ENCODE data around the gene FOXI3.

FOXI3 gene

DNA sequence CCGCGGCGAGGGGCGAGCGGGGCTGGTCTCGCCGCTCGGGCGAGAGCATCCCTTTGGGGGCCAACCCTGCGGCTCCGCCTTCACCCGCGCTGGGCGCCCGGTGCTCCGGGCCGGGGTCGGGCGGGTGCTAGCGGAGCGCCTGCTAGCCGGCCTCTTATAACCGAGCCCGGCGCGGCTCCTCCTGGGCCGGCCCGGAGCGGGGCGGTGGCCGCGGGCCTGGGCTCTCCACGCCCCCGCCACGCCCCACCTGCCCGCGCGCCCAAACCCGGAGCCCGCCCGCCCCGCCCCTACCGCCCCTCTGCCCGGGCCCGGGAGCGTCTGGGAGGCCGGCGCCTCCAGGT, at the start of gene FOXI3:
FOXI3 (minus strand) TSS at position 129 of the 341 bp plus-strand sequence. CDS start 158 bp downstream, outside the sequence.
- no peak for DNase-seq (ENCODE audit: low read depth in 2 of 2)

GRCh38 chr2:88500691-88501090, 48.2 kb upstream of the FOXI3 start:
- DNase-seq (ENCODE audit: low read depth in 2 of 2): no peak

DNA sequence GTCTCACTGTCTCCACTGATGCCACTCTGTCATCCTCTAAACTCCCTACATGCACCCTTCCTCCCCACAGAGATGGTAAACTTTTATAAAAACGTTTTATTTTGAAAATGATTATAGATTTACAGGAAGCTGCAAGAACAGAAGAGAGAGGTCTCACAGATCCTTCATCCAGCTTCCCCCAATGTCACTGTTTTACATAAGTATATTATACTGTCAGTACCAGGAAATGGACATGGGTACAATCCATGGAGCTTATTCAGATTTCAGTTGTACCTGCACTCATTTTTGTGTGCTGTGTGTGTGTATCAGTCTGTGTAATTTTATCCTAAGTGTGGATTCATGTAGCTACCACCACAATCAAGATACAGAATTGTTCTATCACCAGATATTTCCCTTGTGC, 46.7 kb upstream of the FOXI3 start:
- no peak for DNase-seq (ENCODE audit: low read depth in 2 of 2)

DNA sequence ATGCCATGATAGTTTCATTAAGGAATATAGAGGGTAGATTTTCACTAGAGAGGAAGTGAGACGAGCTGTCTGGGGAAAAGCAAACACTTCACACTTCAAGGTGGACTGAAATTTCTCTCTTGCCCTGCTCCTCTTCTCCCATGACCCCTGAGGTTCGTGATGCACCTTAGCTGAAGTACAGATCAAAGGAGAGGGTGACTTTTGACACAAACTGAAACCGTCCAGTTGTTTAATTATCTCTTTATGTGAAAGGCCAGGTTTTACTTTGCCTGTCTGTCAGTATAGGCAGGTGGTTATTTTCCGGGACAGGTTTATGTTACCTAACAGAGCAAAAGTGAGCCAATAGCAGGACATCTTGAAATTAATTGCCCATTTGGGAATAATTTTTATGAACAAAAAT, 41.0 kb upstream of the FOXI3 start:
- no peak for DNase-seq (ENCODE audit: low read depth in 2 of 2)

DNA sequence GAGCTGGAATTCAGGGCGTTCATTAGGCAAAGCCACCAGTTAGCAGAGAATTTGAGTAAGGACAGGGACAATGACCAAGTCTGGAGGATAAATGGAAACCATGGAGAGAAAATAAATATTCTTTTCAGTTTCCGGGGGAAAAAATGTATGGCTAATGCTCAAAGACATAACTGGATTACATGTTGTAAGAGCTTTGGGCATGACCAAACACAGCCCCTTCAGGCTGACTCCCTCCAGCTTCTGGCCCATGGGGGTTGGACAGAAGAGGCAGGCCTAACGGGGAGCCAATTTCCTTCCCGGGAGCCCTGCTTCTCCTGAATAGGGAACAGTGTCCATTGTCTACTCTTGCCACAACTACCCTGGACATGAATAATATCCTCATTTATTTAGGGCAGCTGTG, 39.5 kb upstream of the FOXI3 start:
- no peak for DNase-seq (ENCODE audit: low read depth in 2 of 2)

DNA sequence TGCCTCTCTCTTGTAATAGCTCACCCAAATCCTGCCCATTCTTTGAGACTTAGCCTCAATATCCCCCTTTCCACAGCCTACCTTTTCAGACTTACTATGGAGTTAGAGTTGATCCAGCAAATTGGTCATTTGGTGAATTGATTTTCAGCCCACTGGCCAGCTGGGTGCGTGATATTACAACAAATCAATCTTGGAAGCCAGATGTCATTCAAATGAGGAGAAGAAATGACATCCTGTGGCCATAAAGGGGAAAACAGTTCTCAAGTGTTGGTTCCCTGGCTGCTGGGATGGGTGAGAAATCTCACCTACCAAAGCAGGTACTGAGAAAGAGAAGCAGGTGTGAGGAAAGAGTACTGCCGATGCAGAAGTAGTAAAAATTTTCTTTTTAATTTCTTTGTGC, 36.7 kb upstream of the FOXI3 start:
- no peak for DNase-seq (ENCODE audit: low read depth in 2 of 2)

GRCh38 chr2:88483200-88483599, 30.7 kb upstream of the FOXI3 start:
- DNase-seq (ENCODE audit: low read depth in 2 of 2): no peak

GRCh38 chr2:88481691-88482336, 29.3 kb upstream of the FOXI3 start:
- DNase-seq (ENCODE audit: low read depth in 2 of 2): no peak

GRCh38 chr2:88472811-88473210, 20.3 kb upstream of the FOXI3 start:
- DNase-seq (ENCODE audit: low read depth in 2 of 2): no peak

GRCh38 chr2:88471083-88471942, 18.8 kb upstream of the FOXI3 start:
- no peak for DNase-seq (ENCODE audit: low read depth in 2 of 2)

DNA sequence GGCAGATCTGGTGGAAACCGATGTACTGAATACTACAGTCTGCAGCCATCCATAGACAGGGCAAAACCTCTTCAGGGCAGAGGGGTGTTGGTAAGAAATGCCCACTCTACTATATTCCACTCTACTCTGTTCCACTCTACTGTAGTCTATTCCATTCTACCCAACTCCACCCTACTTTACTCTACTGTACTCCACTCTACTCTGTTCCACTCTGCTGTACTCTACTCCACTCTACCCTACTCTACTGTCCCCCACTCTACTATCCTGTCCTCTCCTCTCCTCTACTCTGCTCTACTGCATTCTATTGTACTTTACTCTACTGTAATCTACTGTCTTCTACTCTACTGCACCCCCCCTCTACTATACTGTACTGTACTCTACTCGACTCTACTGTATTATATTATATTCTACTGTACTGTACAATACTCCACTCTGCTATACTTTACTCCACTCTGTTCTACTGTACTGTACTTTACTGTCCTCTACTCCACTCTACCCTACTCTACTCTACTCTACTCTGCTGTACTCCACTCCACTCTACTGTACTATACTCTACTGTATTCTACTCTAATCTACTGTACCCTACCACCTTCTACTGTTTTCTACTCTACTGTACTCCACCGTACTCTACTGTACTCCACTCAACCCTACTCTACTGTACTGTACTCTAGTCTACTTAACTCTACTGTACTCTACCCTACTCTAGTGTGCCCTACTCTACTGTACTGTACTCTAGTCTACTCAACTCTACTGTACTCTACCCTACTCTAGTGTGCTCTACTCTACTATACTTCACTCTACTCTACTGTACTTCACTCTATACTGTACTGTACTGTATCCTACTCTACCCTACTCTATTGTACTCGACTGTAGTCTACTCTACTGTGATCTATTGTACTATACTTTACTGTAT, 17.0 kb upstream of the FOXI3 start:
- no peak for DNase-seq (ENCODE audit: low read depth in 2 of 2)

- no peak for DNase-seq (ENCODE audit: low read depth in 2 of 2)
Measured at GRCh38 chr2:88464153-88464552, 11.7 kb upstream of the FOXI3 start.

DNA sequence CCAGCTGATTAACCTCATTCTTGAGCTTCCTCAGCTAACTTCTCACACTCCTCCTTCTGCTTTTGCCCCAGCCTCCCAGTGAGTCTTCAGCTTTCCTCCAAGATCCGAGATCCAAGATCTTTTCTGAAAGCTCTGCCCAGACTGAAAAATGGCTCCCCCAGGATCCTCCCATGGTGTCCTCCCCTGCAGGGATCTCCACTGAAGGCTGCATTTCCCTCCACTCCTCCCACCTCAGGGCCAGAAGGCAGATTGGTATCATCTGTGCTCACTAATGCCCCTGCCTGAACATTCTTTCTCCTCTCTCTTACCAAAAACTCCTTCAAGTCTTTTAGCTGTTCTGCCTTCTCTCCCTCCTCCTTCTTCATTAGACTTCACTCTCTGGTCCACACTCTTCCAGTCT, 6.1 kb upstream of the FOXI3 start:
- no peak for DNase-seq (ENCODE audit: low read depth in 2 of 2)

DNA sequence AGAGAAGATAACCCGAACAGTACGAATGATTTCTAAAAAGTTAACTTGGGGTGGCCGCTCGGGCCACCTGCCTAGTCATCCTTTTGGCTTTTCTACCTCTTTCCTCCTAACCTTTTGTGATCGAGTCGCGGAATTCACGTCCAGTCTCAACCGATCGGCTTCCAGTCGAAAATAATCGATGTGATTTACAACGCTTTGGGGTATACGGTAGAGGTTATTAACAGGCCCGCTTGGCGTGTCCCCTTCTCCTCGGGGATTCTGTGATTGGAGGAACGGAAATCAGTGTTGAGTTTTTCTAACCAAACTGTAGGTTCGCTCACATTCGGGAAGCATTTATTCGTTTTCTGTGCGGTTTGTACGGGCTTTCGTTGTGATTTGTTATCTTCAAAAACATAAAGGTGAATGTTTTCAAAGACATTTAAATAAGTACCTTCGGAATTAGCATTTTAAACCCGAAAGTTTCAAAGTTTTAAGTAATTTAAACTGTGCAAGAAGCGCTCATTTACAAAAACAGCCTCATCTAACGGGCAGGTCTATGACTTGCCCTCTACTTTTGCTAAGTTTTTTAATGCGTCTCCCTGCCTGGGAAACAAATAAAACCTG, 588 bp upstream of the FOXI3 start:
- DNase-seq (ENCODE audit: low read depth in 2 of 2): no peak

DNA sequence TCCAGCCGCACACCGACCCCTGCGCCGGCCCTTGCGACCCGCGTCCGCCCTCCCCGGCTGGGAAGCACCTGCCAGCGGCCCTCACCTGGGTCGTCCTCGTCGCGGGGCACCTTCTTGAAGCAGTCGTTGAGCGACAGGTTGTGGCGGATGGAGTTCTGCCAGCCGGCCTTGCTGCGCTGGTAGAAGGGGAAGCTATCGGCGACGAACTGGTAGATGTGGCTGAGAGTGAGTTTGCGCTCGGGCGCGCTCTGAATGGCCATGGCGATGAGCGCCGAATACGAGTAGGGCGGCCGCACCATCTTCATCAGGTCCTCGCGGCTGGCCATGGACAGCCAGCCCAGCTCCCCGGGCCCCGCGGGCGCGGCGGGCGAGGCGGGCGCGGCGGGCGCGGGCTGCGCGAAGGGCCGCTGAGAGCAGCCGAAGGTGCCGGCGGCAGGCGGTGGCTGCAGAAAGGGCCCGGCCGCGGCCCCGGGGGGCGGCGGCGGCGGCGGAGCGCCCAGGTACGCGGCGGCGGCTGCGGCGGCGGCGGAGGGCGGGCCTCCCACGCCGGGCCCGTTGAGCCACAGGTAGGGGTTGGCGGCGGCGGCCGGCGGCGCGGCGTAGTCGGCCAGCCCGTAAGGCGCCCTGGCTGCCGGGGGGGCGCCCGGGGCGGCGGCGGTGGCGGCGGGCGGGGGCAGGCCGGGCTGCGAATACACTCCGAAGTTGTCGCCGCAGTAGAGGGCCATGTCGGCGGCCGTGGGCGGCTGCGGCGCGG, 505 bp downstream of the FOXI3 start:
- DNase-seq (ENCODE audit: low read depth in 2 of 2): no peak

GRCh38 chr2:88450925-88451810, 1.3 kb downstream of the FOXI3 start:
- DNase-seq (ENCODE audit: low read depth in 2 of 2): no peak

DNA sequence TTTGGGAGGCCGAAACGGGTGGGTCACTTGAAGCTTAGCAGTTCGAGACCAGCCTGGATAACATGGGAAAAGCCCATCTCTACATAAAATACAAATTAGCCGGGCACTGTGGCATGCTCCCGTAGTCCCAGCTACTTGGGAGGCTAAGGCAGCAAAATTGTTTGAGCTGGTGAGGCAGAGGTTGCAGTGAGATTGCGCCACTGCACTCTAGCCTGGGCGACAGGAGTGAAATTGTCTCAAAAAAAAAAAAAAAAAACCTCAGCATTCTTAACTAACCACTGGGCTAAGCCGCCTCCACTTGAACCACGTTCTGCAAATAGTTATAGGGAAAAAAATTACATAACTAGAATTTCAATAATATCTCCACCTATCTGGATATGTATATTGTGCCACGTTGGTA, 2.3 kb downstream of the FOXI3 start:
- DNase-seq (ENCODE audit: low read depth in 2 of 2): no peak

DNA sequence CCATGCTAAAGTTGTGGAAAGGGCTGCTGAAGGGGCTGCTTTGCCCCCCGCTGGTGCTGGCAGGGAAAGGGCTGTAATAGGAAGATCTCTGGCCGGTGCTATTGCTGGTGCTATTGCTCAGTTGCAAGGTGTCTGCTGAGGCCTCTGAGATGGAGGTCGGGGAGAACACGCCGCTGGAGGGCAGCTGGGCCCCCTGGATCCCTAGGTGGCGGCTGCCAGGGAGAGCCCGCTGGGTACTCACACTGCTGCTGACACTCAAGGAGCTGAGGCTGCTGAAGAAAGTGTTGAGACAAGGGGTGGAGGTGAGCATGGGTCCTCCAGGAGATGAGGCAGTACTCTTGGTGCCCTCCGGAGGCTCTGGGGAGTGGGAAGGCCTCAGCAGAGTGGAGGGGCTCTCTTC, 4.2 kb downstream of the FOXI3 start:
- no peak for DNase-seq (ENCODE audit: low read depth in 2 of 2)

DNA sequence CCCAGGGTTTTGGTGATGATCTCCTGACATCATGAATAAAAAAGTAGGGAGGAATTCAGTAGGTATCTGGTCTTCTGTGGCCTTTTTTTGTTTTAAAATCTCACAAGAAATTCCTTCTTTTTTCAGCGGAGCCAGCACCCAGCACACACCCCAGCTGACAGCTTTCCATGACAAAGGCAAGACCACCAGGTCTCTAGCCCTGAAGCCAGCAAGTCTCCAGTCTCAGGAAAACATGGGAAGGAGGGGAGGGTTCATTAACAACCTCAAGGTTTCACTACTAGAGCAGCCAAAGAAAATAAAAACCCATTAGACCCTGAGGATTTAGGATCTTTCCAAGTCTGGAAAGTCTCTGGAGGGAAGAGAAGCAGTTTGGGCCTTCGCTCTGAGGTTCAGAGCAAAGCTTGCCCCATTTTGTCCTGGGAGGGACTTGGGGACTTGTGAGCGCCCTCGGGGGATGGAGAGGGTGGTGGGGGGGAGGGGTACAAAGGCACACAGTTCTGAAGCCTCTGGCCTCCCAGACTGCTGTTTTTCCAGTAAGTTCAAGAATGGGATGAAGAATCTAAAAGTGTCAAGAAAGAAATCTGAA, 9.0 kb downstream of the FOXI3 start:
- no peak for DNase-seq (ENCODE audit: low read depth in 2 of 2)

DNA sequence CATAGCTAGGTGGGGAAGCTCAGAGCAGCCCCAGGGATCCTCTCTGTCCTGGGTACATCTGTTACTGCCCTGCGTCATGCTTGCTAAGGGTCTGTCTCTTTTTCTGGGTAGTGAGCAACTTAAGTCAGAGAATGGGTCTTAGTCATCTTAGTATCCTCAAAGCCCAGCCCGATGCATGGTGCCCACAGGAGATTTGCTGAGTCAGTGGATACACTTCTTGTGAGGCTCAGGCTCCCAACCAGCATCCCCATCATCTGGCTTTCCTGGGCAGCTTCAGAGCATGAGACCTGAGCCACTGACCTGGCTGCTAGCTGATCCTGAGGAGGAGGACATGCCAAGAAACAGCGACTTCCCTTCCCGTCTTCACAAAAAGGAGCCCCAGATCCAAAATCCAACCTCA, 10.0 kb downstream of the FOXI3 start:
- DNase-seq (ENCODE audit: low read depth in 2 of 2): no peak

Measured in stimulated activated CD8-positive, alpha-beta memory T cell treated with anti-CD3 and anti-CD28 coated beads, Interleukin-15, amount 100 ng/mL, for 4 hours (primary cell).